ENCODE results near the gene WWP2.
"Not testable (repeated sequence)": the region's sequence is repeated elsewhere in the genome, so short reads cannot be mapped to it uniquely, and the experiment has no call there.

WWP2 gene

GRCh38 chr16:69952116-69952515 is 190.0 kb downstream of the WWP2 start:
- DNase-seq, result not testable (repeated sequence)

- not testable (repeated sequence) for DNase-seq
Measured at GRCh38 chr16:69952572-69953355, 190.6 kb downstream of the WWP2 start.

- DNase-seq, result not testable (repeated sequence)
Measured at GRCh38 chr16:69954241-69954640, 192.1 kb downstream of the WWP2 start.

- DNase-seq, result not testable (repeated sequence)
Measured at GRCh38 chr16:69963312-69963711, 201.2 kb downstream of the WWP2 start.

GRCh38 chr16:69964960-69965660 is 203.0 kb downstream of the WWP2 start:
- not testable (repeated sequence) for DNase-seq

- not testable (repeated sequence) for DNase-seq
Measured at GRCh38 chr16:69965661-69966054, 203.5 kb downstream of the WWP2 start.

GRCh38 chr16:69967688-69968087 is 205.6 kb downstream of the WWP2 start:
- not testable (repeated sequence) for DNase-seq

- not testable (repeated sequence) for DNase-seq
Measured at GRCh38 chr16:69968125-69968524, 206.0 kb downstream of the WWP2 start.

- DNase-seq, result not testable (repeated sequence)
Measured at GRCh38 chr16:69969657-69970056, 207.5 kb downstream of the WWP2 start.

GRCh38 chr16:69972120-69972519 is 210.0 kb downstream of the WWP2 start:
- not testable (repeated sequence) for DNase-seq

- not testable (repeated sequence) for DNase-seq
Measured at GRCh38 chr16:69972935-69973334, 210.8 kb downstream of the WWP2 start.

- not testable (repeated sequence) for DNase-seq
Measured at GRCh38 chr16:69985196-69985595, 223.1 kb downstream of the WWP2 start.

Data from activated naive CD4-positive, alpha-beta T cell treated with anti-CD3 and anti-CD28 coated beads, Interleukin-2, amount 50 U/mL, for 16 hours (primary cell).